OCI-LY7 (cell line): ENCODE results near the gene ASB1. TPM values are rescaled to one million over a fixed set of nuclear protein-coding genes. Genes with fewer than 3 reads are reported as not detected.
A peak's percentile ranks its signal among the peaks of the same experiment; 100 is the strongest.

Experiments
- BruUV-seq: library from RNA; stranded (reverse); fragments of 400-500 nt; replicated peaks from 2 replicates; lab custom pipeline; 2021; lab: Mats Ljungman, UMichigan
- CTCF ChIA-PET: fragments of 300-600 bp; sonication (Branson Sonifier 250); formaldehyde crosslinking; loops from one replicate; lab custom pipeline; 2022; ENCODE audit warnings: antibody characterized with exemption; ENCODE audit not compliant: unreplicated experiment; lab: Charles Lee
- POLR2A ChIA-PET: fragments of 300-600 bp; sonication (Branson Sonifier 250); formaldehyde crosslinking; loops from one replicate; lab custom pipeline; 2022; ENCODE audit warnings: antibody characterized with exemption; lab: Charles Lee
- DNase-seq: peaks from one replicate; pipeline ENCODE4 v3.0.0-alpha.2; 2015; ENCODE audit warnings: low spot score
- H2AFZ ChIP-seq: fragments of 200-600 bp; sonication (generic), shearing (Covaris generic); 2 replicates; pipeline ENCODE4 v1.6.1; 2014; ENCODE audit warnings: mild to moderate bottlenecking, antibody characterized with exemption, low read length, moderate library complexity
- H3K27ac ChIP-seq: fragments of 200-600 bp; sonication (generic); 2 replicates; pipeline ENCODE4 v1.5.1; 2014; ENCODE audit warnings: mixed run types, low read depth, mild to moderate bottlenecking, moderate library complexity, low read length, inconsistent platforms; ENCODE audit not compliant: poor library complexity, severe bottlenecking
- H3K36me3 ChIP-seq: fragments of 200-600 bp; sonication (generic); 2 replicates; pipeline ENCODE4 v1.6.1; 2014; ENCODE audit warnings: mild to moderate bottlenecking, antibody characterized with exemption, low read length, moderate library complexity, mixed read lengths; ENCODE audit not compliant: insufficient read depth
- H3K4me1 ChIP-seq: fragments of 200-600 bp; sonication (generic); 2 replicates; pipeline ENCODE4 v1.5.1; 2014; ENCODE audit warnings: mild to moderate bottlenecking, low read length; ENCODE audit not compliant: insufficient read depth, poor library complexity, severe bottlenecking
- H3K4me2 ChIP-seq: fragments of 200-600 bp; sonication (generic); 2 replicates; pipeline ENCODE4 v1.6.1; 2014; ENCODE audit warnings: mild to moderate bottlenecking, low read length
- H3K4me3 ChIP-seq: fragments of 200-600 bp; sonication (generic); 2 replicates; pipeline ENCODE4 v1.5.1; 2014; ENCODE audit warnings: mild to moderate bottlenecking, low read depth, low read length; ENCODE audit not compliant: poor library complexity, severe bottlenecking
- H3K79me2 ChIP-seq: fragments of 200-600 bp; sonication (generic); 2 replicates; pipeline ENCODE4 v1.6.1; 2016; ENCODE audit warnings: low read depth, mild to moderate bottlenecking, low read length, moderate library complexity, mixed read lengths; ENCODE audit not compliant: insufficient read depth
- H3K9me2 ChIP-seq: fragments of 200-600 bp; sonication (generic); 2 replicates; pipeline ENCODE4 v1.6.1; 2016; ENCODE audit warnings: mild to moderate bottlenecking, low read length, mixed read lengths; ENCODE audit not compliant: insufficient read depth
- H3K9me3 ChIP-seq: fragments of 200-600 bp; sonication (generic); 2 replicates; pipeline ENCODE4 v1.6.1; 2014; ENCODE audit warnings: mild to moderate bottlenecking, mixed run types, low read length, mixed read lengths
- H4K20me1 ChIP-seq: fragments of 200-600 bp; sonication (generic); 2 replicates; pipeline ENCODE4 v1.6.1; 2014; ENCODE audit warnings: mild to moderate bottlenecking, antibody characterized with exemption, low read length, moderate library complexity, mixed read lengths; ENCODE audit not compliant: insufficient read depth
- EZH2phosphoT487 ChIP-seq: fragments of 200-600 bp; sonication (generic); IDR thresholded peaks from 2 replicates; pipeline ENCODE4 v1.6.1; 2018; ENCODE audit warnings: low read depth, borderline replicate concordance, mild to moderate bottlenecking, mixed run types, antibody characterized with exemption, low read length, moderate library complexity, mixed read lengths
- intact Hi-C: fragments of 100-400 bp; cut with micrococcal nuclease; formaldehyde crosslinking; loops from one replicate; pipeline ENCODE4 v1.10.0; 2022; ENCODE audit not compliant: unreplicated experiment
- total RNA-seq, 2 experiments: library from RNA; depleted of rRNA in 1 of 2; stranded (reverse); fragments of >200 nt in 1 of 2; shearing (Covaris generic) in 1 of 2; gene quantifications; 2 replicates each; pipeline ENCODE4 v1.2.3, GENCODE V29; 2014 to 2022
- TF ChIP-seq, protein P1 (sequence below): fragments of 200-600 bp; sonication (generic); conservative IDR thresholded peaks from 2 replicates; pipeline ENCODE4 v1.5.1; 2014; ENCODE audit warnings: mild to moderate bottlenecking, antibody characterized with exemption, low read length, moderate library complexity, mixed read lengths

The ASB1 gene
- total RNA-seq, 2 experiments from 2014 or later: 19.4 to 37.7 TPM

DNA sequence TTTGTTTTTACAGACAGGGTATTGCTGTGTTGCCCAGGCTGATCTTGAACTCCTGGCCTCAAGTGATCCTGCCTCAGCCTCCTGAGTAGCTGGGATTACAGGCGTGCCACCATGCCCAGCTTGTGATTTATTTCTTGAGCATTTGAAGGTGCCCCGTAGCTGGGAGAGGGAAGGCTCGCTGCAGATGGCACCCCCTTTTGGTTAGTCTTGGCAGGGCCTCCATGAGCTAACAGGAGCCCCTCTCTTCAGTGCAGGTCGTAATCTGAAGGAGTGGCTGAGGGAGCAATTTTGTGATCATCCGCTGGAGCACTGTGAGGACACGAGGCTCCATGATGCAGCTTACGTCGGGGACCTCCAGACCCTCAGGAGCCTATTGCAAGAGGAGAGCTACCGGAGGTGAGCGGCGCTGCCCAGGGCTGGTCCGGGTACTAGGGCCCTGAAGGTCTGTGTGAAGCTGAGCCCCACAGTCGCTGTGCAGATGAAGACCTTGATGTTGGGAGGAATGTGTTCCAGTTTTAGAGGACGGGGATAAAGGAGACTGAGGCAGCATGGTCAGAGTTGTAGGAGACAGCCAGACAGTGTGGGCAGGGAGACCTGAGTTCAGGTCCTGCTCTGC lies 6.7 kb downstream of the ASB1 start:
- H3K27ac ChIP-seq: no peak overlapping the region
- peaks cover 65% of the 10 kb centered on the region for H3K36me3 ChIP-seq
- TF ChIP-seq EZH2phosphoT487: no peak
- TF ChIP-seq, protein P1, sequence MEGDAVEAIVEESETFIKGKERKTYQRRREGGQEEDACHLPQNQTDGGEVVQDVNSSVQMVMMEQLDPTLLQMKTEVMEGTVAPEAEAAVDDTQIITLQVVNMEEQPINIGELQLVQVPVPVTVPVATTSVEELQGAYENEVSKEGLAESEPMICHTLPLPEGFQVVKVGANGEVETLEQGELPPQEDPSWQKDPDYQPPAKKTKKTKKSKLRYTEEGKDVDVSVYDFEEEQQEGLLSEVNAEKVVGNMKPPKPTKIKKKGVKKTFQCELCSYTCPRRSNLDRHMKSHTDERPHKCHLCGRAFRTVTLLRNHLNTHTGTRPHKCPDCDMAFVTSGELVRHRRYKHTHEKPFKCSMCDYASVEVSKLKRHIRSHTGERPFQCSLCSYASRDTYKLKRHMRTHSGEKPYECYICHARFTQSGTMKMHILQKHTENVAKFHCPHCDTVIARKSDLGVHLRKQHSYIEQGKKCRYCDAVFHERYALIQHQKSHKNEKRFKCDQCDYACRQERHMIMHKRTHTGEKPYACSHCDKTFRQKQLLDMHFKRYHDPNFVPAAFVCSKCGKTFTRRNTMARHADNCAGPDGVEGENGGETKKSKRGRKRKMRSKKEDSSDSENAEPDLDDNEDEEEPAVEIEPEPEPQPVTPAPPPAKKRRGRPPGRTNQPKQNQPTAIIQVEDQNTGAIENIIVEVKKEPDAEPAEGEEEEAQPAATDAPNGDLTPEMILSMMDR: 0 out of 2 replicates have a peak, but pooled peaks have one; percentile 25
- CTCF ChIA-PET: no interaction called here
- no peaks in the 10 kb centered on the region for H4K20me1 ChIP-seq
- H3K9me3 ChIP-seq: no peaks in the 10 kb centered on the region
- intact Hi-C loops: no loop called here
- no peak for DNase-seq
- H3K9me2 ChIP-seq: no peaks in the 10 kb centered on the region
- H3K4me1 ChIP-seq: peaks cover 5% of the 10 kb centered on the region
- H3K4me2 ChIP-seq: no peak overlapping the region
- no TSS peak for BruUV-seq
- POLR2A ChIA-PET: interaction anchor here (0.5 to 0.9 kb wide), 2 partner anchors 13 to 216 kb away, joined by 3 read pairs; no protein-coding TSS in a partner anchor
- no peak overlapping the region for H2AFZ ChIP-seq
- peaks cover 43% of the 10 kb centered on the region; the same call in 1 of the 2 replicates for H3K79me2 ChIP-seq
- H3K4me3 ChIP-seq: no peak overlapping the region

DNA sequence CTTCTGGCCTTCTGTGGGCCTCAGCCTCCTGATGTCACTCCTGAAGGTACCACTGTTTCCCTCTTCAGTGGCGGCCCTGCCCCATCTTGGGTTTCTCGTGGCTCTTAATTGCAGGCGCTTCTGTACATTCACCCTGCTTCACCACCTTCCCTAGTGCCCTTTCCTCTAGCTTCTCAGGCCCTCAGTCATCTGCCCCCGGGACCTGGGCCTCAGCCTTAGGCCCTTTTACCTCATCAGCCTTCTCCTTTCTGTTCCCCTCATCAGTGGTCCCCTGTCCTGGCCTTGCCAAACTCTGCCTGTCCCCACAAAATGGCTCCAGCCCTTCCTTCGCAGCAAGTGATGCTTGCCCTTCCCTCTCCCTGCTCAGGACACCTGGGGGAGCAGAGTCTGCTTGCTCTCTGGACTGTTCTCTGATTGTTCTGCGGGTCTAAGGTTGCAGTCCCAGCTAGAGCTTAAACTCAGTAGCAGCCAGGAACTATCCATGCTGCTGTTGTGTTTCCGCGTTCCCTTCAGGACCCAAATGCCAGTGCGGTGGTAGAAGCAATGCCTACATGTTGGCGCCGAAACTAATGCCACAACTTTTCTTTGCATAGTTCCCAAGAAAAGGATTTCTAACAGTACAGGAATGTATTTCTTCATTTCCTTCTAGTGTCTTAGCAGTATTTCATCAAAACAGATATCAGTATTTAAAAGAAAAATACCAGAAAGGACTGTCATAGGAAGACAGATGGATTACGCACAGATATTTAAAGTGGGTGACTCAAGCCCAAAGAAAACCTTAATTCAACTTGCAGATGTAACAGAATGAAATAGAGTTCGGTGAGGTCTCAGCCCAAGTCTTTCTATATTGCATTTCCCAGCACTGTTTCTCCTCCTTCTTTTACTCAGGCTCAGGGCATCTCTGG lies 7.5 kb downstream of the ASB1 start:
- no peaks in the 10 kb centered on the region for H3K9me2 ChIP-seq
- BruUV-seq: no TSS peak
- H3K79me2 ChIP-seq: peaks cover 40% of the 10 kb centered on the region; the same call in 1 of the 2 replicates
- intact Hi-C loops: no loop called here
- no peak for DNase-seq
- no peak overlapping the region for H2AFZ ChIP-seq
- no peaks in the 10 kb centered on the region for H3K9me3 ChIP-seq
- H3K4me2 ChIP-seq: no peak overlapping the region
- POLR2A ChIA-PET: interaction anchor here (0.5 to 0.9 kb wide), 2 partner anchors 12 to 217 kb away, joined by 3 read pairs; no protein-coding TSS in a partner anchor
- H3K4me3 ChIP-seq: no peak overlapping the region
- TF ChIP-seq, protein P1: no peak
- TF ChIP-seq EZH2phosphoT487: no peak
- peaks cover 71% of the 10 kb centered on the region for H3K36me3 ChIP-seq
- no peaks in the 10 kb centered on the region for H3K4me1 ChIP-seq
- CTCF ChIA-PET: no interaction called here
- H3K27ac ChIP-seq: no peak overlapping the region
- no peaks in the 10 kb centered on the region for H4K20me1 ChIP-seq
